Ectodermal cell (in vitro differentiated cells): Measurements from ENCODE around the gene RABL3.
A peak's percentile ranks its signal among the peaks of the same experiment; 100 is the strongest.
"Not testable (repeated sequence)": the region's sequence is repeated elsewhere in the genome, so short reads cannot be mapped to it uniquely, and the experiment has no call there.

ENCODE experiments used
- H3K27ac ChIP-seq: 2 replicates; pipeline ENCODE4 v1.7.0; 2013; ENCODE audit warnings: mild to moderate bottlenecking, low read depth, low read length; ENCODE audit not compliant: insufficient read depth, poor library complexity, severe bottlenecking
- H3K27me3 ChIP-seq: 2 replicates; pipeline ENCODE4 v1.7.0; 2013; ENCODE audit warnings: mild to moderate bottlenecking, low read length; ENCODE audit not compliant: insufficient read depth, control insufficient read depth, poor library complexity, severe bottlenecking
- H3K36me3 ChIP-seq: one replicate; pipeline ENCODE4 v1.7.0; 2013; ENCODE audit warnings: low read length; ENCODE audit not compliant: control insufficient read depth, insufficient read depth
- H3K4me1 ChIP-seq: one replicate; pipeline ENCODE4 v1.7.0; 2013; ENCODE audit warnings: low read length; ENCODE audit not compliant: control insufficient read depth, insufficient read depth
- H3K4me3 ChIP-seq: 2 replicates; pipeline ENCODE4 v1.7.0; 2013; ENCODE audit warnings: low read depth, low read length, control low read depth; ENCODE audit not compliant: insufficient read depth
- H3K9me3 ChIP-seq: 2 replicates; pipeline ENCODE4 v1.7.0; 2013; ENCODE audit warnings: mild to moderate bottlenecking, low read length, moderate library complexity; ENCODE audit not compliant: control insufficient read depth
- WGBS, 2 experiments: methylation state at CpG; one replicate each; pipeline ENCODE4 v1.1.7; 2013; ENCODE audit warnings: missing lambda C conversion rate in 2 of 2; 5-methylcytosine and 5-hydroxymethylcytosine counted together

The RABL3 gene

DNA sequence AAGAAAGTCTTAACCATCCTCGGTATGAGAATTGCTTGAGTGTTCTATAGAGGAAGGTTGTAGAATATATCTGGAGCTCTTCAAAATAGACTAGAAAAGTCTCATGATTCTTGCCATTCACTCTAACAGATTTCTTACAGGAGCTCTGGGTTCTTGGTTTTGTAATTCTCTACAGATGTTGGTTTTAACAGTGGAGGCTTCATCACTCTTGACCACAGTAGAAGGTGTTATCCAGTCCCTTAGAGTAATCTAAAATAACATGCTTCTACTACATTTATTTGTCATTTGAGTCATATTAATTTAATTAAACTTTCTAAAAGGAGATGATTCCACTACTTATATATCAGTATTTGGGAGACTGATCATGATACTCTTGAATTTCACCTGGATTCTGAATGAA lies 9.9 kb upstream of the RABL3 start:
- H3K4me1 ChIP-seq: no peaks in the 10 kb centered on the region
- no peaks in the 10 kb centered on the region for H3K27me3 ChIP-seq
- H3K36me3 ChIP-seq: no peaks in the 10 kb centered on the region
- 93 to 100% methylated on average over 1 of the region's 1 CpG for WGBS, 2 experiments
- no peak overlapping the region for H3K27ac ChIP-seq
- H3K4me3 ChIP-seq: no peak overlapping the region
- no peaks in the 10 kb centered on the region for H3K9me3 ChIP-seq

DNA sequence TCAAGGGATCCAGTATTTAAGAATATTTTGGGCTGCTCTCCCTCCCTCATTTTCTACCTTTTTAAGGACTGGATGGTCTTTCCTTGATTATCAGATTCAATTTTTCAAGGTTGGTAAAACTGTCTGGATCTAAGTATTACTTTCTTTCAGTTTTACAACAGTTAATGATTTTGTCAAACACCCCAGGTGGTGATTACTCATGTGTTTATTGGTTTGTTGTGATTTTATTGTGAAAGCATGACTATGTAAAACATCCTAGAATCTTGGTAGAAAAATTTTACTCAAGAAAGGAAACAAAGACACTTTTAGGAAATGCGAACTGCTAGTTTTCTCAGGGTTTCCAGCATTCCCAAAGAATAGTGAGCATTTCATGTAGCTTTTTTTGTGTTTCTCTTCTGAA lies 7.5 kb upstream of the RABL3 start:
- Histone ChIP-seq H3K27me3 (no peaks in the 10 kb centered on the region), H3K27ac (no peak overlapping the region), H3K4me3 (no peak overlapping the region), H3K36me3 (no peaks in the 10 kb centered on the region), H3K9me3 (no peaks in the 10 kb centered on the region), H3K4me1 (no peaks in the 10 kb centered on the region)
- 96 to 100% methylated on average over 1 of the region's 1 CpG for WGBS, 2 experiments

DNA sequence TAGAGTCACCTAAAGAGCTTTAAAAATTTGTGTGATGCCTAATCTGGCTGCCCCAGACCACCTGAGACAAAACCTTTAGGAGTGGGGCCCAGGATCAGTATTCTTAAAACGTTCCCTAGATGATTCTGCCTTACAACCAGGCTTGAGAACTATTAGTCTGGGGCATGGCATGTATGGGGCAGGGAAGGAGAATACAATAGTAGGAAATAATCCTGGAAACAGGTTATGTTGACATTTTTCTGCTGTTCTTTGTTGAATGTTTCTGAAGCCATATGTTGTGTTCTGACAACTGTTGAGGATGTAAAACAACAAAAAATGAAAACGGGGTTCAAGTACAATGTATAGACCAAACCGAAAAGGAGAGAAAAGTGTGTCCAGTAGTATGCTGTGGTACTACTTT lies 3.1 kb upstream of the RABL3 start:
- H3K4me1 ChIP-seq: peaks cover 8% of the 10 kb centered on the region
- WGBS, 2 experiments: 92 to 96% methylated on average over 3 of the region's 3 CpGs
- H3K27me3 ChIP-seq: no peaks in the 10 kb centered on the region
- H3K27ac ChIP-seq: no peak overlapping the region
- H3K36me3 ChIP-seq: no peaks in the 10 kb centered on the region
- no peak overlapping the region for H3K4me3 ChIP-seq
- no peaks in the 10 kb centered on the region for H3K9me3 ChIP-seq

DNA sequence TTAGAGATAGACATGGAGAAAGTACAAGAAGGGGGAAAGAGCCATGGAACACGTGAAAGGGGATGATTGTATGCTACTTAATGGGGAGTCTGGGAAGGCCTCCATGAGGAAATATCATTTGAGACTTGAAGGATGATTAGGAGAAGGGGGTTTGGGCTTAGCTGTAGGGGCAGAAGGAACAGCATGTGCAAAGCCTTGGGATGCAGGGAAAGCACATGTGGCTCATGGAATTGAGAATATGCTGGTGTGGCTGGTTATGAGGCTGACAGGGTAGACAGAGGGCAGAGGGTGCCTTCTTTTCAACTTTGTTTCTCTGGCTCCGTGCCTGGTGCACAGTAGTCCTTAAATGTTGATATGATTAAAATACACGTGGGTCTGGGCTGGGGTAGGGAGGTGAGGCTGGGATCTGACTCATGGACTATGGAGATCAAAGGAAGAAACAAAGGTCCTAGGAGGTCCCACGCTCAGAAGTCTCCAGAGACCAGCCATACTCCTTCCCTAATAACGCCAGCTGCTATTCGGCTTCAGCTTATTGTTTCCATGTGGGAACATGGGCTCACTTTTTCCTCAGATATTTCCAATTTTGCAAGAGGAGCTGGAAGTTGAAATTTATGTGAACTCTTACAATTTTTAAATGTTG lies 1.4 kb upstream of the RABL3 start:
- Histone ChIP-seq H3K27me3 (no peaks in the 10 kb centered on the region), H3K4me1 (peaks cover 8% of the 10 kb centered on the region), H3K4me3 (peak overlapping the region; percentile 87), H3K27ac (no peak overlapping the region), H3K36me3 (no peaks in the 10 kb centered on the region), H3K9me3 (no peaks in the 10 kb centered on the region)
- 63% methylated on average over 6 of the region's 6 CpGs for WGBS, 2 experiments

DNA sequence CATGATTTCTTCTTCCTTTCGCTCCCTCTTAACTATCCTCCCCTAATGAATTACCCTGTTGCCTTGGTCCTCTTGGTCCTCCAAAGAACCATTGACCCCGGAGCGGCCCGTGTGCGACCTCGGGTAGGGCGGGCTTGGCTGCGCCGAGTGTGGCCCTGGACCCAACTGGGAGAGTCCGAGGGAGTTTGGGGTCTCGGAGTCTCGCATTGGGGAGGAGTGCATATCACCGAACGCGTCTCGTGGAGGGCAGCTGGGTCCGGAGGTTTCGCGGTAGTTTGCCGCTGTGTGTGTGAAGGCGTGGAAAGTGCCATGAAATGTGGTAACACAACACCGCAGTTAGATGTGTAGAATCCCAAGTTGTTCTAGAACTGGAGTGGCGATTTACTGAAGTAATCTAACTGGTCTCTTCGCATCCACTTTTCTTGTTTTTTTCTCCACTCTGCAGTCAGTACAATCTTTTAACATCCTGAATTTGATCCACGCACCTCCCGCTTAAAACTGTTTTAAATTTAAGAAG lies 591 bp upstream of the RABL3 start:
- Histone ChIP-seq H3K27me3 (no peaks in the 10 kb centered on the region), H3K9me3 (no peaks in the 10 kb centered on the region), H3K4me3 (peak overlapping the region; percentile 87), H3K4me1 (peaks cover 8% of the 10 kb centered on the region), H3K27ac (peak overlapping the region; percentile 45), H3K36me3 (no peaks in the 10 kb centered on the region)
- 1% methylated on average over 26 of the region's 26 CpGs for WGBS, 2 experiments

DNA sequence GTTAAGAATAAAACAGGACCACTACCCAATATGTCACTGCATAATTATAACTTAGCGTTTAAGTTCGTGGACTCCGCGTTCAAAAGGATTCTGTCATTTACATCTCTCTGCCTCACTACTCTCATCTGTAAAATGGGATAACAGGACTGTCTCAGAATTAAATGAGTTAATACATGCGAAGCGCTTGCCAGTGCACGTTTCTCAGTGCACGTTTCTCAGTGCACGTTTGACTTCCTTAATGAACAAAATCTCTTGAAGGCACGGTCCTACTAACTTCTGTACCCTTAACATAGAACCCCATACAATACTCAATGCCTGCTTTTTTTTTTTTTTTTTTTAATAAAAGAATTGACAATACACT lies 499 bp downstream of the RABL3 start:
- no peaks in the 10 kb centered on the region for H3K36me3 ChIP-seq
- H3K4me1 ChIP-seq: peaks cover 8% of the 10 kb centered on the region
- peak overlapping the region; percentile 87 for H3K4me3 ChIP-seq
- no peaks in the 10 kb centered on the region for H3K9me3 ChIP-seq
- H3K27ac ChIP-seq: peak overlapping the region; percentile 96
- H3K27me3 ChIP-seq: no peaks in the 10 kb centered on the region
- WGBS, 2 experiments: 19 to 20% methylated on average over 10 of the region's 10 CpGs

DNA sequence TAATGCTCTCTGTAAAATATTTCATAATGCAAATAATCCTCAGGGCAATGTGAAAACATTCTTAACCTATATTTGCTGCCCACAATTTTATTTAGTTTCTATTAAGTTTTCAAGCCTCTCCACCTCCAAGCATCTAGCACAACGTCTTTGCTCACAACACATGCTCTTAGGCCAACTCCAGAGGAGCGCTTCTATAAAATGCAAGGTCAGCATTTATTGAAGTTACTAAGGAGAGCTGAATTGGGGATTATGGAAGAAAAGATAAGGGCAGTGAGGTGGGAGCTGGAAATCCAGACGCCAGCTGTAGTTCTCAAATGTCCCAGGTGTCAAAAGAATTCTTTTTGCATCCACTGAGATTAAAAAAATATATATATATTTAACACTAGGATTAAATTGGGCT lies 996 bp downstream of the RABL3 start:
- no peaks in the 10 kb centered on the region for H3K27me3 ChIP-seq
- H3K36me3 ChIP-seq: no peaks in the 10 kb centered on the region
- H3K4me3 ChIP-seq: peak overlapping the region; percentile 87
- H3K27ac ChIP-seq: no peak overlapping the region
- peaks cover 8% of the 10 kb centered on the region for H3K4me1 ChIP-seq
- 77 to 84% methylated on average over 3 of the region's 3 CpGs for WGBS, 2 experiments
- no peaks in the 10 kb centered on the region for H3K9me3 ChIP-seq

DNA sequence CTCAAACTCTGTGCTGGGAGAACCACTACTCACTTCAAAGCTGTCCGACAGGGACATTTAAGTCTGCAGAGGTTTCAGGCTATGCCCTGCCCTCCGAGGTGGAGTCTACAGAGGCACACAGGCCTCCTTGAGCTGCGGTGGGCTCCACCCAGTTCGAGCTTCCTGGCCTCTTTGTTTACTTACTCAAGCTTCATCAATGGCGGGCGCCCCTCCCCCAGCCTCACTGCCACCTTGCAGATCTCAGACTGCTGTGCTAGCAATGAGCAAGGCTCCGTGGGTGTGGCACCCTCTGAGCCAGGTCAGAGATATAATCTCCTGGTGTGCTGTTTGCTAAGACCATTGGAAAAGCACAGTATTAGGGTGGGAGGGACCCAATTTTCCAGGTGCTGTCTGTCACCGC lies 4.3 kb downstream of the RABL3 start:
- H3K27ac ChIP-seq, H3K36me3 ChIP-seq, H3K4me1 ChIP-seq, H3K9me3 ChIP-seq, H3K27me3 ChIP-seq, H3K4me3 ChIP-seq: not testable (repeated sequence)
- 91 to 96% methylated on average over 8 of the region's 8 CpGs for WGBS, 2 experiments

DNA sequence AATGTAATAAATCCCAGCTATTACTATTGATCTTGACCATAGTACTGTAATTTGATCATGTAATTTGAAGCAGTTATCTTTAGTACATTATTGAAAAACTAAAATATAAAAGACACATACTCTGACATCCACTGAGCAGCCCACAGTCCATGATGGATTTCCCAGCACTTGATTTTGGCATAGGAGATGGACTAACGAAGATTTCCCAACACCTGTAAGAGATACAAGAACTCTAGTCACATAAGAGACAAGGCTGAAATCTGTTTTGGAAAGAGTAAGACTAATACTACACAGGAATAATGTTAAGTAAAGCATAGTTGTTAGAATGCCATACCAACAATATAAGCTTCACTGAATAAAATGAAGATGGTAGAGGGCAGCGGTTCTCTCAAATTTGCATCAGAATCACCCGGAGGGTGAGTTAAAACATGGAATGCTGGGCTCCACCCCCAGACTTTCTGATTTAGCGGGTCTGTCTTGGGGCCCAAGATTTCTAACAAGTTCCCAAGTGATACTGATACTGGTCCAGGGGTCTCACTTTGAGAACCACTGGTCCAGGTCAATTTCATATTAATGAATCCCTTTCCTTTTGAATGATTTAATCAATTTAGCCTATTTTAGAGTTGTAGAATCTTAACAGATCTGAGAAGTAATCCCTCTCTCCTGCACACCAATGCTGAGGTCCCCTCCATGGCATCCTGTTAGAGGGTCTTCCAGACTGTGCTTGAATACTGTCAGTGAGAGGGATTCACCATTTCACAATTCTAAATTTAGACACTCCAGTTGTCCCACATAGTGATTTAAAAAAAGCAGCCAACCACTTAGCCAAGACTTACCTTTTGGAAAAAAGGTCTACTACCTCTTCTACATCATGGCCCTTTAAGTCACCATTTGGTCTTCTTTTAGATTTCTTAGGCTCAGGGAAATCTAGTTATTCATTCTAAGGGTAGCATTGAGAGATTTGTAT lies 11.5 kb downstream of the RABL3 start:
- Histone ChIP-seq H3K9me3 (no peaks in the 10 kb centered on the region), H3K4me1 (no peaks in the 10 kb centered on the region), H3K27ac (no peak overlapping the region), H3K27me3 (no peaks in the 10 kb centered on the region), H3K4me3 (no peak overlapping the region), H3K36me3 (no peaks in the 10 kb centered on the region)
- 36 to 64% methylated on average over 3 to 4 of the region's 4 CpGs for WGBS, 2 experiments

DNA sequence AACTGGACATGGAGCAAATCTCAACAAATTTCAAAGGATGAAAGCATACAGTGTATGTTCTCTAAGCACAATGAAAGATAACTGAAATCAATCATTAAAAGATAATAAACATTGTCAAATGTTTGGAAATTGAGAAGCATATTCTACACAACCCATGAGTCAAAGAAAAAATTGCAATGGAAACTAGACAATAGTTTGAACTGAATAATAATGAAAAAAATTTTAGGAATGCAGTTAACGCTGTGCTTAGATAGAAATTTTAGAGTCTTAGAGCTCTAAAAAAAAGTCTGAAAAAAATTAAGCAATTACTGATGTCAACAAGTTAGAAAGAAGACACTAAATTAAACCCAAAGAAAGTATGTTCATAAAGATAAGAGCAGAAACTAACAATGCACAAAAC lies 15.5 kb downstream of the RABL3 start:
- 89 to 100% methylated on average over 1 of the region's 1 CpG for WGBS, 2 experiments
- no peaks in the 10 kb centered on the region for H3K4me1 ChIP-seq
- H3K36me3 ChIP-seq: no peaks in the 10 kb centered on the region
- H3K4me3 ChIP-seq: no peak overlapping the region
- H3K27me3 ChIP-seq: no peaks in the 10 kb centered on the region
- no peaks in the 10 kb centered on the region for H3K9me3 ChIP-seq
- no peak overlapping the region for H3K27ac ChIP-seq
